H9 (cell line): ENCODE results near the gene CCL20. TPM values are rescaled to one million over a fixed set of nuclear protein-coding genes. Genes with fewer than 3 reads are reported as not detected.

Experiments used
- DNase-seq: peaks from one replicate; pipeline ENCODE4 v3.0.0-alpha.2; 2017
- H2AFZ ChIP-seq: one replicate; pipeline ENCODE4 v1.6.1; 2013; ENCODE audit warnings: mild to moderate bottlenecking, low read length, control low read depth, moderate library complexity
- H2AK5ac ChIP-seq: 2 replicates; pipeline ENCODE4 v1.6.1; 2013; ENCODE audit warnings: low read length, control low read depth, mixed read lengths; ENCODE audit not compliant: insufficient read length
- H2BK120ac ChIP-seq: one replicate; pipeline ENCODE4 v1.6.1; 2013; ENCODE audit warnings: low read depth, mild to moderate bottlenecking, low read length, control low read depth, inconsistent platforms; ENCODE audit not compliant: poor library complexity, severe bottlenecking
- H2BK12ac ChIP-seq: 2 replicates; pipeline ENCODE4 v1.6.1; 2013; ENCODE audit warnings: low read length, control low read depth, mixed read lengths, low read depth; ENCODE audit not compliant: insufficient read length
- H2BK15ac ChIP-seq: 2 replicates; pipeline ENCODE4 v1.6.1; 2013; ENCODE audit warnings: low read depth, low read length, control low read depth
- H2BK20ac ChIP-seq: one replicate; pipeline ENCODE4 v1.6.1; 2013; ENCODE audit warnings: low read depth, mild to moderate bottlenecking, low read length, control low read depth, inconsistent platforms; ENCODE audit not compliant: poor library complexity, severe bottlenecking
- H2BK5ac ChIP-seq: 2 replicates; pipeline ENCODE4 v1.6.1; 2013; ENCODE audit warnings: low read length, control low read depth, mixed read lengths; ENCODE audit not compliant: insufficient read length
- H3K14ac ChIP-seq: 2 replicates; pipeline ENCODE4 v1.6.1; 2013; ENCODE audit warnings: low read length, control low read depth; ENCODE audit not compliant: insufficient read depth
- H3K18ac ChIP-seq: 2 replicates; pipeline ENCODE4 v1.6.1; 2013; ENCODE audit warnings: low read depth, mild to moderate bottlenecking, mixed read lengths, low read length, control low read depth; ENCODE audit not compliant: insufficient read length
- H3K23ac ChIP-seq: 2 replicates; pipeline ENCODE4 v1.6.1; 2013; ENCODE audit warnings: low read length, control low read depth, mixed read lengths, low read depth; ENCODE audit not compliant: insufficient read length
- H3K23me2 ChIP-seq: 2 replicates; pipeline ENCODE4 v1.6.1; 2013; ENCODE audit warnings: low read depth, mild to moderate bottlenecking, mixed read lengths, low read length, control low read depth; ENCODE audit not compliant: insufficient read length, poor library complexity, severe bottlenecking
- H3K27ac ChIP-seq: 2 replicates; pipeline ENCODE4 v1.5.1; 2013; ENCODE audit warnings: low read length, control low read depth, mixed read lengths, low read depth; ENCODE audit not compliant: insufficient read length
- H3K27me3 ChIP-seq: 2 replicates; pipeline ENCODE4 v1.6.1; 2013; ENCODE audit warnings: low read length, control low read depth, inconsistent platforms; ENCODE audit not compliant: insufficient read depth
- H3K4ac ChIP-seq: 2 replicates; pipeline ENCODE4 v1.6.1; 2013; ENCODE audit warnings: low read depth, mild to moderate bottlenecking, control low read depth, inconsistent platforms, low read length, moderate library complexity
- H3K4me1 ChIP-seq: 2 replicates; pipeline ENCODE4 v1.6.1; 2013; ENCODE audit warnings: low read length, control low read depth, inconsistent platforms; ENCODE audit not compliant: insufficient read depth
- H3K4me2 ChIP-seq: 2 replicates; pipeline ENCODE4 v1.6.1; 2013; ENCODE audit warnings: low read length, control low read depth, mixed read lengths; ENCODE audit not compliant: insufficient read length, insufficient read depth
- H3K56ac ChIP-seq: 2 replicates; pipeline ENCODE4 v1.6.1; 2013; ENCODE audit warnings: low read depth, mild to moderate bottlenecking, mixed read lengths, low read length, control low read depth; ENCODE audit not compliant: insufficient read length
- H3K79me1 ChIP-seq: 2 replicates; pipeline ENCODE4 v1.6.1; 2013; ENCODE audit warnings: low read depth, mild to moderate bottlenecking, moderate library complexity, low read length, control low read depth, inconsistent platforms; ENCODE audit not compliant: insufficient read depth, poor library complexity, severe bottlenecking
- H3K79me2 ChIP-seq: 2 replicates; pipeline ENCODE4 v1.6.1; 2013; ENCODE audit warnings: low read length, control low read depth, inconsistent platforms; ENCODE audit not compliant: insufficient read depth
- H3K9ac ChIP-seq: 2 replicates; pipeline ENCODE4 v1.6.1; 2013; ENCODE audit warnings: low read length, control low read depth, mixed read lengths; ENCODE audit not compliant: insufficient read length; ENCODE audit errors: extremely low read depth
- H3K9me3 ChIP-seq: one replicate; pipeline ENCODE4 v1.6.1; 2013; ENCODE audit warnings: low read depth, low read length, inconsistent platforms; ENCODE audit not compliant: control insufficient read depth
- H3T11ph ChIP-seq: one replicate; pipeline ENCODE4 v1.6.1; 2013; ENCODE audit warnings: mild to moderate bottlenecking, low read length, control low read depth, inconsistent platforms
- H4K20me1 ChIP-seq: one replicate; pipeline ENCODE4 v1.6.1; 2013; ENCODE audit not compliant: control insufficient read depth, insufficient read length, insufficient read depth
- H4K5ac ChIP-seq: 2 replicates; pipeline ENCODE4 v1.6.1; 2013; ENCODE audit warnings: low read depth, mild to moderate bottlenecking, mixed read lengths, low read length, control low read depth; ENCODE audit not compliant: insufficient read length
- H4K8ac ChIP-seq: replicated peaks from 2 replicates; pipeline ENCODE4 v1.6.1; 2013; ENCODE audit warnings: low read length, control low read depth, mixed read lengths, low read depth; ENCODE audit not compliant: insufficient read length
- H4K91ac ChIP-seq: 2 replicates; pipeline ENCODE4 v1.6.1; 2013; ENCODE audit warnings: low read depth, mild to moderate bottlenecking, moderate library complexity, mixed read lengths, low read length, control low read depth; ENCODE audit not compliant: insufficient read length
- H3K27ac Mint-ChIP-seq, 3 experiments: 2 replicates in 2 of 3; 3 replicates in 1 of 3; pipeline ENCODE4 v1.8.0; 2020 to 2021; ENCODE audit warnings: mixed read lengths in 3 of 3, mild to moderate bottlenecking in 1 of 3, moderate library complexity in 1 of 3
- H3K27me3 Mint-ChIP-seq: 2 replicates; pipeline ENCODE4 v1.8.0; 2021; ENCODE audit warnings: low read depth, mild to moderate bottlenecking, moderate library complexity, mixed read lengths
- H3K36me3 Mint-ChIP-seq, 3 experiments: 2 replicates in 2 of 3; 3 replicates in 1 of 3; pipeline ENCODE4 v1.8.0; 2020 to 2021; ENCODE audit warnings: low read depth in 3 of 3, mixed read lengths in 3 of 3; ENCODE audit not compliant: insufficient read depth in 1 of 3
- H3K4me1 Mint-ChIP-seq, 2 experiments: 2 replicates each; pipeline ENCODE4 v1.8.0; 2020; ENCODE audit warnings: mixed read lengths in 2 of 2
- H3K4me3 Mint-ChIP-seq, 2 experiments: 2 replicates in 1 of 2; 3 replicates in 1 of 2; pipeline ENCODE4 v1.8.0; 2020 to 2021; ENCODE audit warnings: mild to moderate bottlenecking in 2 of 2, mixed read lengths in 2 of 2, moderate library complexity in 1 of 2
- H3K9me3 Mint-ChIP-seq, 2 experiments: 2 replicates in 1 of 2; 3 replicates in 1 of 2; pipeline ENCODE4 v1.8.0; 2020; ENCODE audit warnings: mild to moderate bottlenecking in 2 of 2, mixed read lengths in 2 of 2, moderate library complexity in 1 of 2
- CTCF ChIP-seq: fragments of 200-600 bp; sonication (generic); conservative IDR thresholded peaks from 3 replicates; pipeline ENCODE4 v1.8.0; 2021; ENCODE audit warnings: antibody characterized with exemption, mild to moderate bottlenecking
- WGBS: extraction: QIAGEN DNeasy Blood & Tissue Kit; methylation state at CpG from one replicate; pipeline ENCODE4 v1.1.7; 2013; ENCODE audit warnings: missing lambda C conversion rate, low lambda C conversion rate, mixed read lengths; ENCODE audit not compliant: insufficient read length; ENCODE audit errors: extremely low coverage; 5-methylcytosine and 5-hydroxymethylcytosine counted together
- total RNA-seq: library from RNA; stranded (reverse); gene quantifications from 2 replicates; pipeline ENCODE4 v1.2.1, GENCODE V29; 2021

CCL20 gene
- total RNA-seq, 1 experiment from 2014 or later, result not detected

GRCh38 chr2:227849906-227850305 is 36.3 kb downstream of the CCL20 start:
- DNase-seq, result no peak
- no peak overlapping the region for H3K4me2 ChIP-seq
- Mint-ChIP-seq H3K4me1 (peaks cover 19 to 25% of the 10 kb centered on the region in 2 experiments), H3K27ac (no peak overlapping the region), H3K36me3 (peaks cover 0 to 3% (median 0%) of the 10 kb centered on the region in 3 experiments; a peak in 1 of 7 replicates), H3K9me3 (peaks cover 0 to 2% of the 10 kb centered on the region in 2 experiments; a peak in 1 of 5 replicates), H3K27me3 (peaks cover 12% of the 10 kb centered on the region), H3K4me3 (no peak overlapping the region)
- no peak overlapping the region for H2AK5ac ChIP-seq
- H2BK15ac ChIP-seq, result no peak overlapping the region
- H3K27me3 ChIP-seq, result no peaks in the 10 kb centered on the region; the same call in 1 of the 2 replicates
- TF ChIP-seq CTCF, result no peak
- no peak overlapping the region for H4K8ac ChIP-seq
- no peak overlapping the region for H3K18ac ChIP-seq
- no peak overlapping the region for H3T11ph ChIP-seq
- no peaks in the 10 kb centered on the region for H3K9me3 ChIP-seq
- H3K79me1 ChIP-seq, result no peaks in the 10 kb centered on the region
- H3K23ac ChIP-seq, result no peak overlapping the region
- no peak overlapping the region for H2BK120ac ChIP-seq
- no peaks in the 10 kb centered on the region for H3K23me2 ChIP-seq
- no peaks in the 10 kb centered on the region for H3K79me2 ChIP-seq
- WGBS, result no CpG with 5 or more reads among the region's 1 CpG
- no peak overlapping the region for H4K5ac ChIP-seq
- H3K4me1 ChIP-seq, result no peaks in the 10 kb centered on the region
- H2BK12ac ChIP-seq, result no peak overlapping the region
- H2BK20ac ChIP-seq, result no peak overlapping the region
- H3K27ac ChIP-seq, result no peak overlapping the region
- H4K20me1 ChIP-seq, result no peaks in the 10 kb centered on the region
- H2BK5ac ChIP-seq, result no peak overlapping the region
- no peak overlapping the region for H3K14ac ChIP-seq
- H2AFZ ChIP-seq, result no peak overlapping the region
- no peak overlapping the region for H4K91ac ChIP-seq
- no peak overlapping the region for H3K4ac ChIP-seq
- no peak overlapping the region for H3K56ac ChIP-seq
- H3K9ac ChIP-seq, result no peak overlapping the region
